Esophagus muscularis mucosa (tissue), 2 donors: Measurements from ENCODE around the gene IDI1.

Source experiments
- POLR2A ChIP-seq: fragments of 450-650 bp; IDR thresholded peaks from one replicate; pipeline ENCODE4 v1.6.1; 2017; ENCODE audit warnings: antibody characterized with exemption, moderate library complexity, mild to moderate bottlenecking, low read depth
- POLR2AphosphoS5 ChIP-seq, 2 donors: sonication (generic); formaldehyde crosslinking; IDR thresholded peaks; one replicate each; pipeline ENCODE4 v1.6.1; 2017; ENCODE audit warnings: antibody characterized with exemption in 2 of 2

DNA sequence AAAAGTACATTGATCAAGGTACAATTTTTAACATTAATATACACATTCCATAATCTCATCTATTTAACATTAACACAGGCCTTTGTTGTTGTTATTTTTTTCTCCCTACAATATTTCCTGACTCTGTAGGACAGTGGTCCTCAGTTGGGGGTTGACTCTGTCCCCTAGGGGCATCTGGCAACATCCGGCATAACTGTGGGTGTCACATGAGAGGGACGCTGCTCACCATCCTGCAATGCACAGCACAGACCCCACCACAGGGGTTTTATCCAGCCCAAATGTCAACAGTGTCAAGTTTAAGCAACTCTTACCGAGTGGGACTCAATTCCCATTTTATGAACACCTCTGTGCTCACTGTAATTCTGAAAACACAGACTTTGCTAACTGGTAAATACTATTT is 8.8 kb downstream of the IDI1 start:
- TF ChIP-seq POLR2AphosphoS5 (IDR thresholded peaks at IDR 0.05) (no peak), POLR2A (no peak)
